Endothelial cell of umbilical vein (primary cell): ENCODE measurements around the gene AMMECR1. TPM values are rescaled to one million over a fixed set of nuclear protein-coding genes. Genes with fewer than 3 reads are reported as not detected.

Experiments
- BruUV-seq: library from RNA; stranded (reverse); fragments of 400-500 nt; replicated peaks from 2 replicates; lab custom pipeline; 2021; lab: Mats Ljungman, UMichigan
- CTCF ChIA-PET: fragments of 300-600, 350-600 bp; sonication (Branson Sonifier 250); formaldehyde crosslinking; loops from one replicate; lab custom pipeline; 2021; ENCODE audit warnings: antibody characterized with exemption, inconsistent platforms; lab: Charles Lee
- POLR2A ChIA-PET: fragments of 300-600, 350-600 bp; sonication (Branson Sonifier 250); formaldehyde crosslinking; loops from one replicate; lab custom pipeline; 2021; ENCODE audit warnings: antibody characterized with exemption, inconsistent platforms; lab: Charles Lee
- DNase-seq: peaks from one replicate; pipeline ENCODE4 v3.0.0-alpha.2; 2011; ENCODE audit warnings: low read depth, low spot score
- FAIRE-seq: peaks from 2 replicates; lab custom pipeline; 2011; peaks lifted over from hg19 to GRCh38; lab: Jason Lieb, UNC
- H2AFZ ChIP-seq: 2 replicates; pipeline ENCODE4 v1.6.0; 2012; ENCODE audit warnings: low read depth, low read length, control low read depth, inconsistent platforms
- H3K27ac ChIP-seq: 2 replicates; pipeline ENCODE4 v1.5.1; 2011; ENCODE audit warnings: low read depth, mild to moderate bottlenecking, control low read depth, low read length, moderate library complexity; ENCODE audit not compliant: insufficient read depth
- H3K27me3 ChIP-seq, 2 experiments: 2 replicates each; pipeline versions ENCODE4 v1.6.0 to v1.6.1; 2011; ENCODE audit warnings: low read length in 2 of 2, mixed read lengths in 1 of 2; ENCODE audit not compliant: control insufficient read depth in 2 of 2, insufficient read depth in 2 of 2
- H3K36me3 ChIP-seq, 2 experiments: 2 replicates in 1 of 2; 3 replicates in 1 of 2; pipeline ENCODE4 v1.5.1; 2011; ENCODE audit warnings: low read length in 2 of 2, mild to moderate bottlenecking in 1 of 2, moderate library complexity in 1 of 2; ENCODE audit not compliant: control insufficient read depth in 2 of 2, insufficient read depth in 2 of 2; ENCODE audit errors: extremely low read depth in 1 of 2
- H3K4me1 ChIP-seq: 3 replicates; pipeline ENCODE4 v1.5.1; 2011; ENCODE audit warnings: mild to moderate bottlenecking, low read length; ENCODE audit not compliant: control insufficient read depth, insufficient read depth; ENCODE audit errors: extremely low read depth
- H3K4me2 ChIP-seq: 2 replicates; pipeline ENCODE4 v1.6.1; 2011; ENCODE audit warnings: low read length, control low read depth, mixed read lengths; ENCODE audit not compliant: insufficient read depth
- H3K4me3 ChIP-seq, 3 experiments: fragments of 200-600 bp in 1 of 3; sonication (generic), shearing (Covaris generic) in 1 of 3; replicated peaks in 1 of 3; 2 replicates each; pipeline ENCODE4 v1.5.1; 2011 to 2016; ENCODE audit warnings: control low read depth in 3 of 3, low read length in 3 of 3, mild to moderate bottlenecking in 2 of 3, inconsistent platforms in 1 of 3, low read depth in 1 of 3, moderate library complexity in 1 of 3; ENCODE audit not compliant: insufficient read depth in 1 of 3
- H3K79me2 ChIP-seq: 2 replicates; pipeline ENCODE4 v1.6.0; 2012; ENCODE audit warnings: low read length, inconsistent platforms; ENCODE audit not compliant: control insufficient read depth, insufficient read depth
- H3K9ac ChIP-seq: replicated peaks from 2 replicates; pipeline ENCODE3; 2011; ENCODE audit warnings: low read length, control low read depth; ENCODE audit not compliant: insufficient read depth; ENCODE audit errors: extremely low read depth
- H3K9me1 ChIP-seq: replicated peaks from 3 replicates; pipeline ENCODE4 v1.6.0; 2011; ENCODE audit warnings: mild to moderate bottlenecking, low read length; ENCODE audit not compliant: control insufficient read depth, insufficient read depth; ENCODE audit errors: extremely low read depth
- H3K9me3 ChIP-seq: replicated peaks from 2 replicates; pipeline ENCODE4 v1.5.1; 2012; ENCODE audit warnings: low read length, inconsistent platforms; ENCODE audit not compliant: control insufficient read depth, insufficient read depth
- H4K20me1 ChIP-seq: replicated peaks from 2 replicates; pipeline ENCODE3; 2011; ENCODE audit warnings: mild to moderate bottlenecking, low read length; ENCODE audit not compliant: control insufficient read depth, insufficient read depth; ENCODE audit errors: extremely low read depth
- EZH2 ChIP-seq: IDR thresholded peaks from 2 replicates; pipeline ENCODE4 v1.6.1; 2012; ENCODE audit warnings: borderline replicate concordance, low read depth, mild to moderate bottlenecking, moderate library complexity, low read length, inconsistent platforms; ENCODE audit not compliant: severe bottlenecking
- FOS ChIP-seq: IDR thresholded peaks from 2 replicates; pipeline ENCODE4 v1.6.1; 2011; ENCODE audit warnings: mild to moderate bottlenecking, low read length, moderate library complexity, borderline replicate concordance; ENCODE audit not compliant: insufficient read depth
- GATA2 ChIP-seq: IDR thresholded peaks from 2 replicates; pipeline ENCODE4 v1.7.0; 2011; ENCODE audit warnings: low read depth, mild to moderate bottlenecking, moderate library complexity, mixed read lengths, low read length; ENCODE audit not compliant: insufficient read length, insufficient read depth
- JUN ChIP-seq: IDR thresholded peaks from 2 replicates; pipeline ENCODE4 v1.6.1; 2011; ENCODE audit warnings: borderline replicate concordance, low read depth; ENCODE audit not compliant: insufficient read length, insufficient read depth
- MAX ChIP-seq: IDR thresholded peaks from 2 replicates; pipeline ENCODE4 v1.6.1; 2011; ENCODE audit not compliant: insufficient read depth, insufficient read length
- MYC ChIP-seq: IDR thresholded peaks from one replicate; pipeline ENCODE4 v1.6.1; 2011; ENCODE audit warnings: mild to moderate bottlenecking, low read depth, low read length
- POLR2A ChIP-seq: IDR thresholded peaks from 2 replicates; pipeline ENCODE4 v1.6.1; 2012; ENCODE audit warnings: low read depth, mild to moderate bottlenecking, control low read depth, low read length
- POLR2AphosphoS5 ChIP-seq: IDR thresholded peaks from 2 replicates; pipeline ENCODE4 v1.6.1; 2012; ENCODE audit warnings: low read depth, mild to moderate bottlenecking, control low read depth, low read length, moderate library complexity; ENCODE audit not compliant: insufficient read depth
- dilution Hi-C: fragments of 300-500 bp; cut with MboI; formaldehyde crosslinking; loops from one replicate; pipeline ENCODE4 v1.15.0; 2019; ENCODE audit warnings: low sequenced_read_pairs; ENCODE audit not compliant: extremely low pct_ligation_motif_present
- intact Hi-C: fragments of 100-400 bp; cut with micrococcal nuclease; formaldehyde crosslinking; loops from one replicate; pipeline ENCODE4 v1.10.0; 2022
- polyA plus RNA-seq, 4 experiments: library from polyadenylated mRNA; depleted of rRNA in 3 of 4; stranded (reverse) in 3 of 4; unstranded in 1 of 4; fragments of >200 nt; gene quantifications; 2 replicates each; pipeline versions ENCODE4 v1.2.1 to v1.2.3, GENCODE V29; 2011 to 2012; ENCODE audit warnings: missing spikeins in 1 of 4
- total RNA-seq: library from RNA; stranded (reverse); gene quantifications from 2 replicates; pipeline ENCODE4 v1.2.3, GENCODE V29; 2021
- TF ChIP-seq, protein P1 (sequence below), 2 donors: IDR thresholded peaks; 1 replicate in 1 of 2; 2 replicates in 1 of 2; pipeline ENCODE4 v1.5.1; 2011; ENCODE audit warnings: low read length in 2 of 2, mild to moderate bottlenecking in 2 of 2, moderate library complexity in 2 of 2, control low read depth in 1 of 2, inconsistent platforms in 1 of 2, low read depth in 1 of 2; ENCODE audit not compliant: insufficient read depth in 1 of 2; ENCODE audit errors: extremely low read depth in 1 of 2

Gene AMMECR1
- total and polyA plus RNA-seq, 2 donors (not counting 3 experiments of a cell fraction or from before 2014, with no cell fraction given) = 3.6 to 6.9 TPM

DNA sequence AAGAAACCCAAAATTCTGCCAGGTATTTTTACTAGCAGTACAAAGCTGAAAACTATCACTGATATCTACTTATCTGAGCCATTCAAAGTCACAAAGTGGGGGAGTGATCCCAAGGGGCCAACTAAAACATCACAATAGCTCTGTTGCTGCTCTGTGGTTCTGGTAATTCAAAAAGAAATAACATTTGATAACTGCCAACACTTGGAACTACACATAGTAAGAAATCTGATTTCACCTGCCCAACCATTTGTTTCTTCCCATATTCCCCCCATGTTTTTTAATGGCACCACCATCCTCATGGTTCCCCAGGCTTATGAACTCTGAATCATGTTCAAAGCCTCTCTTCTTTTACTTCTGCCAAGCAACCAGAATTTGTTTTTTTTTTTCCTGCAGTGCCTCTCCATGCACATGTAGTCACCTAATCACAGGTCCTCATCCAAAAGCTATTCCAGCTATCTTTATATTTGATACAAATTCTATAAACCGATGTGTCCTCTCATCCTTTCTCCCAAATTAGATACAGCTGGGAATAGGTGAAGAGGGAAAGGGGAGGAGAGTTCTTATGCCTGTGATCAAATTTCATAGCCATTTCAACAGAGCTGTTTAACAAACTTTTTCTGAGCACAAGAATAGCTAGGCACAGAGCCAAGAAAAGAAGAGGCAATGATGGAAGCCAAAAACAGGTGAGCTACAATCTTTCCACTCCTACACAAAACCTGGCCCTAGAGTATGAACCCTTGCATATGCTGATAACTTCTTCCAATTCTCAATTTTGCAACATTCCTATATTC lies 7.7 kb downstream of the AMMECR1 start:
- Histone ChIP-seq H3K36me3 (no peaks in the 10 kb centered on the region), H3K9ac (no peak overlapping the region), H3K4me2 (no peak overlapping the region), H4K20me1 (no peaks in the 10 kb centered on the region), H3K4me3 (no peak overlapping the region), H3K27me3 (no peaks in the 10 kb centered on the region), H3K4me1 (no peaks in the 10 kb centered on the region), H3K9me1 (no peaks in the 10 kb centered on the region), H3K79me2 (peaks cover 18% of the 10 kb centered on the region), H3K27ac (no peak overlapping the region), H2AFZ (no peak overlapping the region), H3K9me3 (no peaks in the 10 kb centered on the region)
- TF ChIP-seq POLR2A (no peak), POLR2AphosphoS5 (no peak), GATA2 (no peak), MYC (no peak), MAX (no peak), EZH2 (no peak), FOS (no peak), JUN (no peak)
- TF ChIP-seq, protein P1, sequence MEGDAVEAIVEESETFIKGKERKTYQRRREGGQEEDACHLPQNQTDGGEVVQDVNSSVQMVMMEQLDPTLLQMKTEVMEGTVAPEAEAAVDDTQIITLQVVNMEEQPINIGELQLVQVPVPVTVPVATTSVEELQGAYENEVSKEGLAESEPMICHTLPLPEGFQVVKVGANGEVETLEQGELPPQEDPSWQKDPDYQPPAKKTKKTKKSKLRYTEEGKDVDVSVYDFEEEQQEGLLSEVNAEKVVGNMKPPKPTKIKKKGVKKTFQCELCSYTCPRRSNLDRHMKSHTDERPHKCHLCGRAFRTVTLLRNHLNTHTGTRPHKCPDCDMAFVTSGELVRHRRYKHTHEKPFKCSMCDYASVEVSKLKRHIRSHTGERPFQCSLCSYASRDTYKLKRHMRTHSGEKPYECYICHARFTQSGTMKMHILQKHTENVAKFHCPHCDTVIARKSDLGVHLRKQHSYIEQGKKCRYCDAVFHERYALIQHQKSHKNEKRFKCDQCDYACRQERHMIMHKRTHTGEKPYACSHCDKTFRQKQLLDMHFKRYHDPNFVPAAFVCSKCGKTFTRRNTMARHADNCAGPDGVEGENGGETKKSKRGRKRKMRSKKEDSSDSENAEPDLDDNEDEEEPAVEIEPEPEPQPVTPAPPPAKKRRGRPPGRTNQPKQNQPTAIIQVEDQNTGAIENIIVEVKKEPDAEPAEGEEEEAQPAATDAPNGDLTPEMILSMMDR (IDR thresholded peaks at IDR 0.05; ENCODE audit: extremely low read depth in 1 of 2, insufficient read depth in 1 of 2, low read depth in 1 of 2, low read length in 2 of 2) = no peak
- ChIA-PET CTCF (interaction anchor here (1.3 kb wide), 1 partner anchor 15 kb away, joined by 4 read pairs; no protein-coding TSS in a partner anchor), POLR2A (no interaction called here)
- intact Hi-C loops = no loop called here
- no peak for DNase-seq
- dilution Hi-C loops = no loop called here
- FAIRE-seq = no peak
- no TSS peak for BruUV-seq
